Stimulated activated CD8-positive, alpha-beta memory T cell treated with anti-CD3 and anti-CD28 coated beads, Interleukin-15, amount 100 ng/mL, for 24 hours (primary cell): ENCODE data around the gene STAM.

Experiments
- DNase-seq: peaks from one replicate; pipeline ENCODE4 v3.0.0-alpha.2; 2020; ENCODE audit warnings: low read depth

STAM gene

DNA sequence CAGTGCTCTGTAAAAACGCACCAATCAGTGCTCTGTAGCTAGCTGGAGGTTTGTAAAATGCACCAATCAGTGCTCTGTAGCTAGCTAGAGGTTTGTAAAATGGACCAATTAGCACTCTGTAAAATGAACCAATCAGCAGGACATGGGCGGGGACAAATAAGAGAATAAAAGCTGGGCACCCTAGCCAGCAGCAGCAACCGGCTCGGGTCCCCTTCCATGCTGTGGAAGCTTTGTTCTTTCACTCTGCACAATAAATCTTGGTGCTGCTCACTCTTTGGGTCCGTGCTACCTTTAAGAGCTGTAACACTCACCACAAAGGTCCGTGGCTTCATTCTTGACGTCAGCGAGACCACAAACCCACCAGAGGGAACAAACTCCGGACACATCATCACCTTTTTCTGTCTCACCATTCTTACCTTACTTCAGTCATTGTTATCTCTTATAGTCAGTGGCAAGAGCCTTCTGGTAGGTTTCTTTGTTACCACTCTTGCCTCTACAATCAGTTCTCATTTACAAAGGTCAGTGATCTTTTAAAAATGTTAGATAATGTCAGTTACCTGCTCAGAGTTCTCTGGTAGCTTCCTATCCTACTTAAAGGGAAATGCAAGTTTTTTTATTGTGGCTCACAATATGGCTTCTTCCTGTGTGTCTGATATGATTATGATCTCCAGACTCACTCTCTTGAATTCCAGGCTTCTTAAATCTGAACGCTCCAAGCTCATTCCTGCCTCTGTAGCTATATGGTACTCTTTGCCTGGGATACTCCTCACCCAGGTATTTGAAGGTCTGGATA is 4.5 kb downstream of the STAM start:
- no peak for DNase-seq

- no peak for DNase-seq
Observed at GRCh38 chr10:17649052-17649451, 5.1 kb downstream of the STAM start.

GRCh38 chr10:17649836-17650235 is 5.9 kb downstream of the STAM start:
- no peak for DNase-seq

GRCh38 chr10:17650416-17650815 is 6.5 kb downstream of the STAM start:
- DNase-seq = no peak

GRCh38 chr10:17651896-17652295 is 7.9 kb downstream of the STAM start:
- DNase-seq = no peak

GRCh38 chr10:17652585-17652984 is 8.6 kb downstream of the STAM start:
- no peak for DNase-seq

DNA sequence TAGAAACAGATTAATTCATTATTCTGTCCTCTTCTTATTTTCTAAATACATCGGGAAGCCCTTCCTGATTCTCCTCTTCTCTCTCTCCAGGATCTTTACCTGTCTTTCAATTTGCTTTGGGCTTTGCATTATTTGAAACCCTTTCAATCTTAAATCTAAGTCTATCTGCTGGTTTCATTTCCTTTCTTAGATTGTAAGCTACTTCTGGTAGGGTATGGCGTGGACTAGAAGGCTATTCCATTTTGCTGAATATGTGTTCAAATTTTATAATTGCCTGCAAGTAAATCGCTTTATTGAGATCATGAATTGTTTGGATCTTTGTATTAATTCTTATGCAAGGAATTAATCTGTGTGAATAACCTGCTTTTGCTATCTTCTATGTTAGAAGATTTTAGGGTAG is 11.1 kb downstream of the STAM start:
- no peak for DNase-seq

- DNase-seq = no peak
Observed at GRCh38 chr10:17655567-17656146, 11.7 kb downstream of the STAM start.

DNA sequence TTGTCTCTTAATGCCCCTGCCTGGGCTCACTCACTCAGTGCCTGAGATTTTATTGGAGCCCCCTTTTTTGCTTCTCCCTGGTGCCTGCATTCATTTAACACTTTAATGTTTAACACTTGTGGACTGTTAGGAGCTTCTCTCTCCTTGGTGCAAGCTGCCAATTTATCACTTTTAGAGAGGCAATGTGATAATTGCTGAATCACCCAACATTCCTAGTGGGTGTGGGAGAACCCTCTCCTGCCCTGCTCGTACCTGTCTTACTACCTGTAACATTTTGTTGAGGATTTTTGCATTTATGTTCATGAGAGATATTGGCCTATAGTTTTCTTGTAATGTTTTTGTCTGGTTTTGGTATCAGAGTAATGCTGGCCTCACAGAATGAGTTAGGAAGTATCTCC is 13.2 kb downstream of the STAM start:
- no peak for DNase-seq

DNA sequence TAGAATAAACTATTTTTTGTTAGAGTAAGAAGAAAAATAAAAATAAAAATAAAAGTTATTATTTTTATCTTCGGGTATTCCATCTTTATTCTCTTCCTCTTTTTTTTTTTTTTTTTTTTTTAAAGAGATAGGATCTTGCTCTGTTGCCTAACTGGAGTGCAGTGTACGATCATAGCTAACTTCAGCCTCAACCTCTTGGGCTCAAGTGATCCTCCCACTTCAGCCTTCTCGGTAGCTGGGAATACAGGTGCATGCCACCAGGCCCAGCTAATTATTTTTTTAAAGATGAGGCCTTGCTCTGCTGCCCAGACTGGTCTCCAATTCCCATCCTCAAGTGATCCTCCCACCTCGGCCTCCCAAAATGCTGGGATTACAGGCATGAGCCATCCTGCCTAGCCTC is 15.4 kb downstream of the STAM start:
- DNase-seq = no peak

GRCh38 chr10:17660921-17661320 is 17.0 kb downstream of the STAM start:
- DNase-seq = no peak

- DNase-seq = no peak
Observed at GRCh38 chr10:17661510-17661909, 17.6 kb downstream of the STAM start.

- no peak for DNase-seq
Observed at GRCh38 chr10:17662193-17663138, 18.5 kb downstream of the STAM start.

- DNase-seq = no peak
Observed at GRCh38 chr10:17663450-17663849, 19.5 kb downstream of the STAM start.

GRCh38 chr10:17665747-17666146 is 21.8 kb downstream of the STAM start:
- no peak for DNase-seq

GRCh38 chr10:17668435-17669184 is 24.7 kb downstream of the STAM start:
- DNase-seq = no peak

GRCh38 chr10:17669185-17669872 is 25.4 kb downstream of the STAM start:
- DNase-seq = no peak

GRCh38 chr10:17671307-17671706 is 27.4 kb downstream of the STAM start:
- DNase-seq = no peak

- no peak for DNase-seq
Observed at GRCh38 chr10:17673471-17674061, 29.6 kb downstream of the STAM start.

DNA sequence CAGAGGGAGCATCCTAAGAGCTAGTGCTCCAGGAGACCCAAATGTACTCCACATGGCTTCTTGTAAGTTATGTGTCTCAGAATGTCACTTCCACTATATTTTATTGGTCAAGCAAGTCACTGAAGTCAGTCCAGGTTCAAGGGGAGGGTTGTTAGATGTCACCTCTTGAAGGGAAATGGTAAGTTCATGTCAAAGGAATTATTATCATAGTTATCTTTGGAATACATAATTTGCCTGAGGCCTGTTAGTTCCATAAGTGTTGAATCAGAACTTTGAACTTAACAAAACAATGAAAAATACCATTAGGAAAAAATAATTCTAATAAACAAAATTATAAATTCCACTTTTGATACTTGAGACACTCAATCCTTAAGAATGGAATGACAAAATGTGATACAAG is 30.6 kb downstream of the STAM start:
- DNase-seq = no peak

GRCh38 chr10:17675638-17676037 is 31.7 kb downstream of the STAM start:
- no peak for DNase-seq
